Epithelial cell of proximal tubule (primary cell): ENCODE data around the gene CLCN1. TPM values are rescaled to one million over a fixed set of nuclear protein-coding genes. Genes with fewer than 3 reads are reported as not detected.

ENCODE experiments used
- DNase-seq: peaks from one replicate; pipeline ENCODE4 v3.0.0-alpha.2; 2011; ENCODE audit warnings: low read depth
- H3K4me3 ChIP-seq: 2 replicates; pipeline ENCODE4 v1.5.1; 2011; ENCODE audit warnings: low read depth, mild to moderate bottlenecking, low read length
- CTCF ChIP-seq: conservative IDR thresholded peaks from 2 replicates; pipeline ENCODE4 v1.5.1; 2012; ENCODE audit warnings: low read depth, mild to moderate bottlenecking, low read length
- total RNA-seq: library from RNA; depleted of rRNA; stranded (reverse); fragments of >200 nt; gene quantifications from 2 replicates; pipeline ENCODE4 v1.2.3, GENCODE V29; 2015

Gene CLCN1
- total RNA-seq, 1 donor from 2014 or later = not detected

- TF ChIP-seq CTCF = peak; percentile 56
- no peak for DNase-seq
- peak overlapping the region; percentile 16 for H3K4me3 ChIP-seq
Measured at GRCh38 chr7:143345428-143345900, 29.6 kb downstream of the CLCN1 start.

- DNase-seq = no peak
- no peak overlapping the region for H3K4me3 ChIP-seq
- no peak for TF ChIP-seq CTCF
Measured at GRCh38 chr7:143346018-143346417, 30.1 kb downstream of the CLCN1 start.

- no peak for DNase-seq
- TF ChIP-seq CTCF = no peak
- no peak overlapping the region for H3K4me3 ChIP-seq
Measured at GRCh38 chr7:143347950-143348349, 32.0 kb downstream of the CLCN1 start.

- DNase-seq = no peak
- TF ChIP-seq CTCF = no peak
Measured at GRCh38 chr7:143351060-143351459, 35.1 kb downstream of the CLCN1 start.

GRCh38 chr7:143351574-143351973, 35.7 kb downstream of the CLCN1 start:
- DNase-seq = no peak
- H3K4me3 ChIP-seq = no peak overlapping the region
- no peak for TF ChIP-seq CTCF

More at GRCh38 chr7:143351060-143351459, 35.1 kb downstream of the CLCN1 start:
- no peak overlapping the region for H3K4me3 ChIP-seq

GRCh38 chr7:143352531-143353002, 36.7 kb downstream of the CLCN1 start:
- TF ChIP-seq CTCF = no peak
- no peak for DNase-seq
- no peak overlapping the region for H3K4me3 ChIP-seq

GRCh38 chr7:143354376-143354775, 38.5 kb downstream of the CLCN1 start:
- DNase-seq = no peak
- H3K4me3 ChIP-seq = no peak overlapping the region
- no peak for TF ChIP-seq CTCF
